Lung (tissue), 12 donors: Measurements from ENCODE around the gene LETMD1. TPM values are rescaled to one million over a fixed set of nuclear protein-coding genes. Genes with fewer than 3 reads are reported as not detected.

Experiments used
- ATAC-seq: fragments of 200-7000 bp; cut with Tn5 transposase; one replicate; pipeline ENCODE4 v1.9.1; 2020; ENCODE audit warnings: moderate number of reproducible peaks; ENCODE audit not compliant: insufficient read depth, low FRiP score
- DNase-seq, 3 donors: peaks; one replicate each; pipeline ENCODE4 v3.0.0-alpha.2; 2013 to 2017
- H3K27ac ChIP-seq, 2 donors: one replicate each; pipeline ENCODE4 v1.5.1; 2013; ENCODE audit warnings: mild to moderate bottlenecking in 2 of 2, moderate library complexity in 2 of 2, control low read depth in 1 of 2, inconsistent platforms in 1 of 2, low read depth in 1 of 2, low read length in 1 of 2
- H3K27me3 ChIP-seq, 3 donors: one replicate each; pipeline ENCODE4 v1.5.1; 2013; ENCODE audit warnings: low read length in 2 of 3; ENCODE audit not compliant: control insufficient read depth in 3 of 3, insufficient read depth in 3 of 3
- H3K36me3 ChIP-seq, 4 donors: one replicate each; pipeline ENCODE4 v1.5.1; 2013; ENCODE audit warnings: low read length in 4 of 4, mild to moderate bottlenecking in 1 of 4, moderate library complexity in 1 of 4; ENCODE audit not compliant: control insufficient read depth in 4 of 4, insufficient read depth in 4 of 4
- H3K4me1 ChIP-seq, 5 donors: one replicate each; pipeline ENCODE4 v1.5.1; 2013; ENCODE audit warnings: low read length in 5 of 5, mild to moderate bottlenecking in 2 of 5, moderate library complexity in 1 of 5; ENCODE audit not compliant: control insufficient read depth in 5 of 5, insufficient read depth in 5 of 5
- H3K4me3 ChIP-seq: one replicate; pipeline ENCODE4 v1.5.1; 2013; ENCODE audit warnings: mild to moderate bottlenecking, control low read depth, moderate library complexity
- H3K9ac ChIP-seq, 2 donors: one replicate each; pipeline ENCODE4 v1.5.1; 2013; ENCODE audit warnings: low read length in 2 of 2, control low read depth in 1 of 2; ENCODE audit not compliant: insufficient read depth in 1 of 2
- H3K9me3 ChIP-seq, 4 donors: one replicate each; pipeline ENCODE4 v1.5.1; 2013; ENCODE audit warnings: low read length in 3 of 4, mild to moderate bottlenecking in 1 of 4, moderate library complexity in 1 of 4; ENCODE audit not compliant: control insufficient read depth in 4 of 4, insufficient read depth in 3 of 4
- CTCF ChIP-seq: IDR thresholded peaks from 2 replicates; pipeline ENCODE4 v1.5.1; 2012; ENCODE audit warnings: mild to moderate bottlenecking; ENCODE audit errors: control extremely low read depth, extremely low read depth
- WGBS, 2 donors: extraction: QIAGEN DNeasy Blood & Tissue Kit; methylation state at CpG; one replicate each; pipeline ENCODE4 v1.1.7; 2013; 5-methylcytosine and 5-hydroxymethylcytosine counted together
- polyA plus RNA-seq, 2 donors: library from polyadenylated mRNA; stranded (reverse); fragments of 200-250 nt; gene quantifications; one replicate each; pipeline ENCODE4 v1.2.1, GENCODE V29; 2013
- total RNA-seq, 2 donors: library from RNA; depleted of rRNA in 1 of 2; stranded (reverse); fragments of >200 nt in 1 of 2; gene quantifications; one replicate each; pipeline ENCODE4 v1.2.1, GENCODE V29; 2014 to 2021
- donor health status: control.
- donor health status: control.
- donor health status: Bipolar disorder and iron deficiency.
- donor health status: healthy.
- donor health status: DM: yes; HTN: yes; CAD: no.

The LETMD1 gene
- total and polyA plus RNA-seq, 4 donors = 29.9 to 81.6 (median 48.6) TPM

GRCh38 chr12:51025836-51026638 lies 22.1 kb upstream of the LETMD1 start, which contains the start of gene SLC11A2:
Gene SLC11A2, minus strand, starts transcription at chr12:51026384. Its CDS starts 15,656 bp downstream, at chr12:51010728.
- WGBS, 2 donors = 0% methylated on average over 70 to 74 of the region's 74 CpGs
- no peak for TF ChIP-seq CTCF
- peaks cover 0 to 2% (median 0%) of the 10 kb centered on the region in 4 donors for H3K9me3 ChIP-seq
- no peaks in the 10 kb centered on the region for H3K36me3 ChIP-seq
- peak within 1 kb of the TSS; percentile 91 for H3K4me3 ChIP-seq
- no peaks in the 10 kb centered on the region for H3K27me3 ChIP-seq
- H3K9ac ChIP-seq = peak within 1 kb of the TSS; percentile 87 to 89
- peaks cover 5 to 19% (median 7%) of the 10 kb centered on the region in 5 donors for H3K4me1 ChIP-seq
- peak within 1 kb of the TSS; percentile 58 to 96 for H3K27ac ChIP-seq
- ATAC-seq = peak; percentile 93
- peak; percentile 96 to 97 (median 96) for DNase-seq

- H3K27ac ChIP-seq = no peak overlapping the region
These were observed 20.7 kb upstream of the LETMD1 start for GRCh38 chr12:51027342-51027835.

GRCh38 chr12:51028126-51028812 lies 19.9 kb upstream of the LETMD1 start:
- ATAC-seq = no peak
- 26 to 34% methylated on average over 9 of the region's 9 CpGs for WGBS, 2 donors
- no peak overlapping the region for H3K4me3 ChIP-seq
- peak overlapping the region in 1 of 2 donors; percentile 76 for H3K27ac ChIP-seq
- H3K9ac ChIP-seq = no peak overlapping the region
- H3K4me1 ChIP-seq = peaks cover 0 to 19% (median 6%) of the 10 kb centered on the region in 5 donors
- H3K9me3 ChIP-seq = peaks cover 0 to 2% (median 0%) of the 10 kb centered on the region in 4 donors
- H3K36me3 ChIP-seq = no peaks in the 10 kb centered on the region
- DNase-seq = peak in 2 of 3 donors; percentile 36 to 50
- no peaks in the 10 kb centered on the region for H3K27me3 ChIP-seq
- TF ChIP-seq CTCF = peak; percentile 41

More at GRCh38 chr12:51027342-51027835, 20.7 kb upstream of the LETMD1 start:
- Histone ChIP-seq H3K9ac (no peak overlapping the region), H3K27me3 (no peaks in the 10 kb centered on the region), H3K4me3 (no peak overlapping the region), H3K9me3 (peaks cover 0 to 2% (median 0%) of the 10 kb centered on the region in 4 donors), H3K36me3 (no peaks in the 10 kb centered on the region), H3K4me1 (peaks cover 0 to 19% (median 7%) of the 10 kb centered on the region in 5 donors)
- ATAC-seq = no peak
- DNase-seq = no peak
- 92 to 94% methylated on average over 15 of the region's 15 CpGs for WGBS, 2 donors
- TF ChIP-seq CTCF = no peak
